NCI-H146 (cell line): ENCODE data around the gene INPP4B.

Experiments used
- DNase-seq: peaks from one replicate; lab custom pipeline; 2025; lab: John Stamatoyannopoulos, UW

INPP4B gene

GRCh38 chr4:142725886-142726285 lies 120.2 kb downstream of the INPP4B start:
- no peak for DNase-seq

GRCh38 chr4:142721187-142721586 lies 124.9 kb downstream of the INPP4B start:
- no peak for DNase-seq

DNA sequence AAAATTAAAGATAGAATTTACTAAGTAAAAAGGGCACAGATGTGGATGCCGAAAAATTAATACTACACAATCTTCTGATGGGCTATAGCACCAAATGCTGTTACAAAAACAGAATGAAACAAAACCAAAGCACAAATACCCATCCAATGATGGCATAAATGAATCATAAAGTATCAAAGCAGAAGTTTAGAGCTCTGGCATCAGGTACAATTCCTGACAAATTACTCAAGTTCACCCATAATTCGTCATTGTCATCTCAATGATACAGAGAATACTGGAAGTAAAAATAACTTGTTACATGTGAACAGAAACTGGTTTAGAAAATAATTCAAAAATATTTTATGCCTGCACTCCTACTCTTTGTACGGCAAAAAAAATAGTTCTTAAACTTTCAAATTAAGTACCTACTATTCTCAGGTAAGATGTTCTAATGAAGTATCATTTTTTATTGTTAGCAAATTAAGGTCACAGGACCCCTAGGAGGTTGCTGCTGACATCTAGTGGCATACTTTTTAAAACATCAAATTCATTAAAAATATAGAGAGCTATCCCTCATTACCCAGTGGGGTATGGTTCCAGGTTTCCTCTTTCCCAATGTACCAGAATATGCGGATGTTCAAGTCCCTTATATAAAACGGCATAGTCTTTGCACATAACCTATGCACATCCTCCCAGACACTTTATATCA lies 126.1 kb downstream of the INPP4B start:
- DNase-seq, result no peak

- no peak for DNase-seq
These were observed 127.1 kb downstream of the INPP4B start for GRCh38 chr4:142718981-142719380.

DNA sequence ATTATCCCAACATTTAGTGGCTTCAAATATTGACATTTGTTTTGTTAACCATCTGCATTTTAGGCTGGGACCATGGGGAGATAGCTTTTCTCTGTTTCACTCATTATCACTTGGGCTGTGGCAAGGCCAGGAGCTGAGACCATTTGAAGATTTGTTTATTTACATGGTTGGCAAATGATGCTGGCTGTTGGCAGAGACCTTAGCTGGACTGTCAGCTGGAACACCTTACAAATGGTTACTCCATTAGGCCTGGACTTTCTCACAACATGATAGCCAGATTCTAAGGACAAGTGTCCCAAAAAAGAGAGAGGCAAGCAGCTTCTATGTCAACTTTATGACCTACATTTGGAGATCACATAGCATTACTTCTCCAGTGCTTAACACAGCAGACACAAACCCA lies 130.4 kb downstream of the INPP4B start:
- DNase-seq, result no peak

GRCh38 chr4:142713282-142714030 lies 132.6 kb downstream of the INPP4B start:
- DNase-seq, result no peak

DNA sequence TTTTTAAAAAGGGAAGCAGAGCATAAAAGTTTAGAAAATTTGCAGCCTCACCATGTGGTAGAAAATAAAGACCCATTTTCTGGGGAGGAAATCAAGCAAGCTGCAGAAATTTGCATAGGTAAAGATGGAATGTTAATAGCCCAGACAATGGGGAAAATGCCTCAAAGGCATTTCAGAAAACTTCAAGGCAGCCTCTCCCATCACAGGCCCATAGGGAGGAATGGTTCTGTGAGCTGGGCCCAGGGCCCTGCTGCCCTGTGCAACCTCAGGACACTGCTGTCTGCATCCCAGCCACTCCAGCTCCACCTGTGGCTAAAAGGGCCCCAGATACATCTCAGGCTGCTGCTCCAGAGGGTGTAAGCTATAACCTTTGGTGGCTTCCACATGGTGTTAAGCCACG lies 137.9 kb downstream of the INPP4B start:
- no peak for DNase-seq

DNA sequence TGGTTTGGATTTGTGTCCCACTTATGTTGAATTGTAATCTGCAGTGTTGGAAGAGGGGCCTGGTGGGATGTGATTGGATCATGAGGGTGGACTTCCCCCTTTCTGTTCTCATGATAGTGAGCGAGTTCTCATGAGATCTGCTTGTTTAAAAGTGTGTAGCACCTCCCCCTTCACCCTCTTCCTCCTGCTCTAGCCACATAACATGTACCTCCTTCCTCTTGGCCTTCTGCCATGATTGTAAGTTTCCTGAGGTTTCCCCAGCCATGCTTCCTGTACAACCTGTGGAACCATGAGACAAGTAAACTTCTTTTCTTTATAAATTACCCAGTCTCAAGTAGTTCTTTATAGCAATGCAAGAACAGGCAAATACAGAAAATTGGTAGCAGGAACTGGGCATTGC lies 138.7 kb downstream of the INPP4B start:
- DNase-seq, result no peak

DNA sequence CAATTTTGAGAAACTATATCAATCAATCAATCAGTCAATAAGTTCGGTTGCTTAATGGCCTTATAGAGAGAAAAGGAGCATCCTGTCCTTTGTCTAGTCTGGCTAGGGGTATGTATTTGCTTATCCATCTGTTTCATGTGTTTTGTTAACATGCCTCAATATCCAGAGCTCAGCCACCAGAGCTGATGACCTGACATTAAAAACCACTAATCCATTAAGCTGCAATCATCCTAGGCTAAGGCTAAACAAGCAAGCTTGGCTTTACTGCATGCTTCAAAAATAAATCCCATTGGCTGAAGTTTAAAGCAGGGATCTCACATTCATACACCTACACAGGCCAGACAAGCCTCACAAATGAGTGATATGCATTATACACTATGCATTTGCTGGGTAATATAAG lies 139.7 kb downstream of the INPP4B start:
- DNase-seq, result no peak

DNA sequence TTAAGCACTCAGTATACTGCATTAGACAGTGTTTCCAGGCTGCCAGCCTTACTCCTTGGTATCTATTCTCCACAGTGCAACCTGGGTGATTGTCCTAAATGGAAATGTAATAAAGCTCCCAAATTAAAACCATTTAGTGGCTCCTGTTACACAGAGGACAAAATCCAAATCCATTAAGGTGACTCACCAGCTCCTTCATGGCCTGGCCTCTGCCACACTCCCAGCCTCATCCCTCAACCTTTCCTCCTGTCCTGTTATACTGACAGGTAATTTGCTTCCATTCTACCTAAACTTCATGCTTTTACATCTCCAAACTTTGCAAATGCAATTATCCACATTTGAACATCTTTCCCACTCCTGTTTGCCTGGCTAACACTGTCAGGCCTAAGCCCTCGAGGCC lies 140.3 kb downstream of the INPP4B start:
- DNase-seq, result no peak

DNA sequence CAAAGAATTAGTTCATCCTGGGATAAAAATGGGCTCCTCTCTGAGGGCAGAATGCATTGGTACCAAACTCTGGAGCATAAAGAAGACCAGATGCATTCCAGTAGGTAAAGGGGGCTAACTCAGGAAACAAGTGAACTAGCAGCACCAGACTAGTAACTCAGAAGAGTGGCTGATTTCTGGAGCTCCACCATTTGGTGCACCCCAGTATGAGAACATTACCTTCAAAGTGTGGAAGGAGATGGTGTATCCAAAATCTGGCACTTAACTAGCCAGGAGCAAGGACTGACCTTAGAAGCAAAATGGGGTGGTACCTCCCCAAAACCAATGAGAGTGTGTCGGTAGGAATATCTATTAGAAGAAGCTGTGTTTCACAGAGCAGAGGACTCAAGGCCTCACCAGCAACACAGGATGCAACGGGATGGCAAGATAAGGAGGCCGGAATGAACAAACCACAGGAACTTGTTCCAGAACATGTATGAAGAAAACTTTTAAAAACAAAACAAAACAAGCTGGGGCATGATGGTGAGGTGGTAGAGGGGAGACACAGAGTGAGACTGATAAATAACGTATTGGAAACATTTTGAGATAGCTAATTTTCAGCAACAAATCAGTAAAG lies 142.3 kb downstream of the INPP4B start:
- no peak for DNase-seq

DNA sequence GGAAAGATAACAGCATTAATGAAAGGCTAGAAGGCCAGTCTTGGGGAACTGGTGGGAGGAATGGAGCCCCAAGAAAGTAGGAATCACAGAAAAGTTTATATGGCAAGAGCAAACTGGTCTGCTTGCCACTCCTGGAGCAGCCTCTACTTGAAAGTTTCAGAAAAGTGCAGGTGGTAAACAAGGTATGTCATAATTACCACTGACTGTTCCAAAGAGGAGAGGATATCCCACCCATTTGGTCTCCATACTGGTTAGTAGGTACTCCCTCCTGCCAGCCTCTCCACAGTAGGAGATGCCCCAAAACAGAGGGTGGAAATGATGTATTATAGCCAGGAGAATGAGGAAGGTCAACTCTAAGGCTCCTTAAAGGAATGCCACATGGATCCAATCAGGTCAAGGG lies 145.1 kb downstream of the INPP4B start:
- DNase-seq, result no peak

- no peak for DNase-seq
These were observed 145.6 kb downstream of the INPP4B start for GRCh38 chr4:142700531-142700930.

GRCh38 chr4:142698552-142698951 lies 147.5 kb downstream of the INPP4B start:
- DNase-seq, result no peak

DNA sequence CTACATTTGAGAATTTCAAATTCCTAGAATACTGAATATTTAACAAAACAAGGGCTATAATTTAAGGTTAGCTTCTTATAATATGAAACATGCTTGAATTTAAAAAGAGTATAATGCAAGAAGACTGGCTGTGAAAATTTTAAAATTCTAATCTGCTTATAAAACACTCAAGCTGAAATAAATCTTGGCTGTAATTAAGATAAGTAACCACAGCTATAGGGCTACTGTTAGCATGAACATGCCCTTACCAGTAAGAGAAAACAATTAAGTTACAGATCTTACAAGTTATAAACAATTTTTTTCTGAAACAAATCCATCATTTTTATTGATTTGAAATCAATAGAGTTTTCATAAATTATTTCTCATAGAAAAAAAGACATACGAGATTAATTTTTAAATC lies 148.2 kb downstream of the INPP4B start:
- DNase-seq, result no peak

GRCh38 chr4:142697320-142697719 lies 148.8 kb downstream of the INPP4B start:
- DNase-seq, result no peak

DNA sequence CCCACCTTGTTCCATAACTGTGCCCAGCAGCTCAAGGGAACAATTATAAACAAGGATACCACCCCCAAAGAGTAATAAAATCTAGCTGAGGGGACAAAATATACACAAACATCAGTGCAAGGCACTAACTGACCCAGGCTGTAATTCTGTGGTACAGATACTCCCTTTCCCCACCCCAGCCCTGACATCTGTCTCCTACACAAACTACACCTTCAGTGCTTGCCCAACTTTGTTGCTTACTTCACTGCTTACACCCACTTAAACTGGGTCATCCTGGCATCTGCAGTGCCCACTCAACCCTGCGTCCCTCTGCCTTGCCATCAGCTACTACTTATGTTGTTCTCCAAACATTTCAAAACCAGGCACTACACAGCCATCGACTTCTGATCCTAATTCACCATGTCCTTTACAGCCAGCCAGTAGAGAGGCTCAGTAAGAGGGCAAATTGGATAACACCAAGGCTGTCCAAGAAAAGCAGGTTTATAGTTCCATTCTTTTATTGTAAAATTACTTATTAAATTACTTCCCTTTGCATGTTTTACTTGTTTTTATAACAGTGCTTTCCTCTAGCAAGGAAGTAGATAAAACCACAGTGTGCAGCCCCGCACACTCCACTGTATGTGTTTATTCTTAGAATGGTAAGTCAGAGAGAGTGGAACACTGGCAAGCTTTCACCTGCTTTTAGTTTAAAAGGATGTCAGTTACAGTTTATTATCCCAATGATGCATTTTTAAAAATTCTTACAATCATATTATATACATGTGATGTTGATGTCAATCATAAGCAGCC lies 149.6 kb downstream of the INPP4B start:
- DNase-seq, result no peak

- DNase-seq, result no peak
These were observed 155.5 kb downstream of the INPP4B start for GRCh38 chr4:142690406-142691163.

DNA sequence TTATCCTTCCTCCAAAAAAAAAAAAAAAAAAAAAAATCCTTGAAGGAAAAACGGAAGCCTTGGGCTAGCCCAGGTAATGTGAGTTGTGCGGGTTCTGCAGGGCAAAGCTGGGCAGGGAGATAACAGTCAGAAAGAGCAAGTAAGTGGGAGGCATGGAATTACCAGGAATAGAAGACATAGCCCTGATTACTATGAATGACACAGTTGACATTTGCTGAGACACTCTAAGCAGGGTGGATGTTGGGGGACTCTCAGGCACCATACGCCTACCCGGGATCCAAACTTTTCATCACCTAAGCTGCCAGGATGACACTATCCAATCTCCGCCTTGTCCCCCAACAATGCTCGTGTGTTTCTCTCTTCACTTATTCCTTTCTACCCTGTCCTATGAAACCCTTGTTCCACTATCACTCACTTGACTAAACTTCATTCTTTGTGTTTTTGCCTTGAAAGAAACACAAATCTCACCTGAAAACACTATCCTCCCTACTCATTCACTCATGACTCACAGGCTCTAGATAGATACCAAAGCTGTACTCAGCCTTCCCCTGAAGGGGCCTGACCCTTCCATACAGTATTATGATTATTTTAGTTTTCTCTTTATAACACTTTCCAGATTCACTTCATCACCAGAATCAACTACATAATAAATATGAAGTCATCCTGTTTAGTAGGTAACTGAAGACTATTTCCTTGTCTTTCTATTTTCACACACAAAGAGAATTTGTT lies 158.4 kb downstream of the INPP4B start:
- DNase-seq, result no peak

DNA sequence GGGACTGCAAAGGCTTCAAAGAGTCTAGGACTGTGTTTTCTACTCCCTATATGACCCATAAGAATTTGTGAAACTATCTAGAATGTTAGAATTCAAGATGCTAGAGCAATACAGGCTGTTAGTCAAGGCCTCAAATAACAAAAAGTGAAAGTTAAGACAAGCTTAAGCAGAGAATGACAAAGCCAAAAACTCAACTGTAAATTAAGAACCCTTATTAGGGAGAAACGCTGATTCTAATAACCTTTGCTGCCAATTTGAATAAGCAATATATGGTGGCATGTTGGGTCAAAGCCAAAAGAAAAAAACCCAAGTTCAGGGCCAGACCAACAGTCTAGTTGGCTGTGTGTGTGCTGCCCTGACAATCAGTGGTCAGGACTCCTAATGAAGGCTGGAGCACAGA lies 160.0 kb downstream of the INPP4B start:
- no peak for DNase-seq

DNA sequence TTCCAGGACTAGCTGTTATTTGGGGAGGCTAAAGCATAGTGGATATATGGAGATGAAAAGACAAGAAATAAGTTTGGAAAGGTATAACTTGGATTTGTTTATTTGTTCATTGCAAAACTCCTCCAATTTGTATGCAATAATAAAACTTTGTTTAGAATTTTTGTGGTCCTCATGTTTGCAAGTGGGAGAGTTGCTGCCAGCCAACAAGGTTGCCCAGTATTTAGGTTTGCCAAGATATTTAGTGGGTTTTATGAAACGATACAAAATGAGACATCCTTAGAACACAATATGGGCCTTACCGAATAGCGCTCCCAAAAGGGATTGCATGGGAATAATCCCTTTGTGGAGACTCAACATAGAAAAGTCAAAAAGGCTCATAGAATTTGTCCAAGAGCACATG lies 162.1 kb downstream of the INPP4B start:
- DNase-seq, result no peak
